CD4-positive, CD25-positive, alpha-beta regulatory T cell (primary cell): ENCODE results near the gene PTPRG. TPM values are rescaled to one million over a fixed set of nuclear protein-coding genes. Genes with fewer than 3 reads are reported as not detected.

Source experiments
- ATAC-seq, 2 donors: fragments of 150-1000 bp; cut with Tn5 transposase; one replicate each; pipeline ENCODE4 v1.10.0; 2021; ENCODE audit warnings: low read depth in 2 of 2, moderate number of reproducible peaks in 2 of 2, moderate library complexity in 1 of 2
- DNase-seq, 3 donors: peaks; one replicate each; pipeline versions ENCODE4 v3.0.0 to v3.0.0-alpha.2; 2012 to 2022; ENCODE audit warnings: mixed read lengths in 1 of 3
- H3K27ac ChIP-seq: one replicate; pipeline ENCODE4 v1.7.0; 2013; ENCODE audit warnings: mild to moderate bottlenecking, low read length; ENCODE audit not compliant: insufficient read depth, poor library complexity, severe bottlenecking
- H3K27me3 ChIP-seq: one replicate; pipeline ENCODE4 v1.7.0; 2013; ENCODE audit warnings: low read length; ENCODE audit not compliant: control insufficient read depth, insufficient read depth
- H3K36me3 ChIP-seq: one replicate; pipeline ENCODE4 v1.7.0; 2013; ENCODE audit warnings: mild to moderate bottlenecking, low read length, moderate library complexity; ENCODE audit not compliant: control insufficient read depth, insufficient read depth
- H3K4me1 ChIP-seq: 2 replicates; pipeline ENCODE4 v1.7.0; 2013; ENCODE audit warnings: mild to moderate bottlenecking, low read length; ENCODE audit not compliant: insufficient read depth, control insufficient read depth, poor library complexity, severe bottlenecking
- H3K4me3 ChIP-seq: one replicate; pipeline ENCODE4 v1.7.0; 2013; ENCODE audit warnings: low read depth, mild to moderate bottlenecking, low read length, moderate library complexity
- H3K9me3 ChIP-seq, 2 experiments: 1 replicate in 1 of 2; 2 replicates in 1 of 2; pipeline ENCODE4 v1.7.0; 2013; ENCODE audit warnings: low read length in 2 of 2, mild to moderate bottlenecking in 1 of 2, moderate library complexity in 1 of 2; ENCODE audit not compliant: control insufficient read depth in 2 of 2
- H3K27ac Mint-ChIP-seq, 3 donors: one replicate each; pipeline ENCODE4 v1.8.0; 2020 to 2022; ENCODE audit warnings: mild to moderate bottlenecking in 3 of 3, mixed read lengths in 3 of 3, moderate library complexity in 2 of 3
- H3K27me3 Mint-ChIP-seq: one replicate; pipeline ENCODE4 v1.8.0; 2022; ENCODE audit warnings: mild to moderate bottlenecking, mixed read lengths
- H3K36me3 Mint-ChIP-seq: one replicate; pipeline ENCODE4 v1.8.0; 2020; ENCODE audit warnings: mixed read lengths
- H3K4me1 Mint-ChIP-seq, 4 donors: one replicate each; pipeline ENCODE4 v1.8.0; 2020 to 2022; ENCODE audit warnings: mixed read lengths in 4 of 4, mild to moderate bottlenecking in 1 of 4
- H3K4me3 Mint-ChIP-seq, 4 donors: one replicate each; pipeline ENCODE4 v1.8.0; 2020 to 2022; ENCODE audit warnings: mild to moderate bottlenecking in 4 of 4, mixed read lengths in 4 of 4, moderate library complexity in 3 of 4
- H3K9me3 Mint-ChIP-seq, 7 donors: one replicate each; pipeline ENCODE4 v1.8.0; 2020 to 2022; ENCODE audit warnings: mixed read lengths in 7 of 7, mild to moderate bottlenecking in 3 of 7, moderate library complexity in 2 of 7
- polyA plus RNA-seq, 4 donors: library from polyadenylated mRNA; unstranded; fragments of 300-500 nt; fragmentation: Illumina TruSeq; gene quantifications; one replicate each; pipeline ENCODE4 v1.2.3, GENCODE V29; 2021
- total RNA-seq: library from RNA; stranded (reverse); gene quantifications from one replicate; pipeline ENCODE4 v1.2.3, GENCODE V29; 2022

Gene PTPRG
- total and polyA plus RNA-seq, 5 donors from 2014 or later, result not detected

DNA sequence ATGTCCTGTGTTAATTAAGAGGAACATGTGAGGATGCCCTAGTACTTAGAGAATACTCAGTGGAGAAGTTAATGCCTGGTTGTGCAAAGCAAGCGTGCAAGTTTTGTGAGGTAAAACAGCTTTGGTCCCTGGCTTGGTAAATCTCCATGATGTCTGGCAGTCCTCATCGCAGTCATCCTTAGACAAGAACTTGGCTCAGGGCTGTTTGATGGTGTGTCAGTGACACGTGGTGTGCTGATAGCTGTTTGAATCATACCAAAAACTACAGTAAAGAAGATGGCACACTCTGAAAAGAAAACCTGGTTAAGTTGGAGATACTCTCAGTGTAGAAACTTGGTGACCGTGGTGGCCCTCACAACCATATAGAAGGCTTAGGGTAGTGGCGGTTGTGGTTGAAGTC lies 450.3 kb downstream of the PTPRG start:
- Histone ChIP-seq H3K4me1 (no peaks in the 10 kb centered on the region), H3K27ac (no peak overlapping the region), H3K36me3 (no peaks in the 10 kb centered on the region), H3K27me3 (no peaks in the 10 kb centered on the region), H3K9me3 (no peaks in the 10 kb centered on the region), H3K4me3 (no peak overlapping the region)
- no peaks in the 10 kb centered on the region for H3K36me3 Mint-ChIP-seq
- H3K27ac Mint-ChIP-seq, result no peak overlapping the region
- H3K27me3 Mint-ChIP-seq, result no peaks in the 10 kb centered on the region
- DNase-seq, result no peak
- H3K4me1 Mint-ChIP-seq, result no peaks in the 10 kb centered on the region
- H3K9me3 Mint-ChIP-seq, result peaks cover 0 to 10% (median under 1%) of the 10 kb centered on the region in 7 donors
- no peak overlapping the region for H3K4me3 Mint-ChIP-seq
- ATAC-seq, result no peak

DNA sequence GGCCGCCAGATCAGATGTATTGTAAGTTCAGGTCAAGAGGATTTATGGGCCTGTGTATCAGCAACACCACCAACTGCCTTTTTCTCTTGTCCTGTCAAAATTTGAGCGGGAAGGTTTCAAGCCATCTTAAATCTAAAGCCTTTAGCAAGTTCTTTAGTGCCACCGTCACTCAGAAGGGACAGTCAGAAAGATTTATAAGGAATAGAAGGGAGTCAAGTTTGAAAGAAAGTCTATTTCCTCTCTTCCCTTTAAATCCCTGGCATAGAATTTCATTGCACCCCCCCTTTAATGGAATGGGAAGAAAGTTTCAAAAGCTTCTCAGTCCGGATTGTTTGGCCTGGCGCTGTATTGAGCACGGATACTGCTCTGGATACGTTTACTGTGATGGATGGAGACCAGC lies 452.6 kb downstream of the PTPRG start:
- DNase-seq (no peak), ATAC-seq (no peak)
- Histone ChIP-seq H3K36me3 (no peaks in the 10 kb centered on the region), H3K9me3 (no peaks in the 10 kb centered on the region), H3K4me3 (no peak overlapping the region), H3K4me1 (no peaks in the 10 kb centered on the region), H3K27ac (no peak overlapping the region), H3K27me3 (no peaks in the 10 kb centered on the region)
- Mint-ChIP-seq H3K4me1 (no peaks in the 10 kb centered on the region), H3K4me3 (no peak overlapping the region), H3K27ac (no peak overlapping the region), H3K9me3 (peaks cover 0 to 14% (median 2%) of the 10 kb centered on the region in 7 donors), H3K36me3 (no peaks in the 10 kb centered on the region), H3K27me3 (no peaks in the 10 kb centered on the region)

DNA sequence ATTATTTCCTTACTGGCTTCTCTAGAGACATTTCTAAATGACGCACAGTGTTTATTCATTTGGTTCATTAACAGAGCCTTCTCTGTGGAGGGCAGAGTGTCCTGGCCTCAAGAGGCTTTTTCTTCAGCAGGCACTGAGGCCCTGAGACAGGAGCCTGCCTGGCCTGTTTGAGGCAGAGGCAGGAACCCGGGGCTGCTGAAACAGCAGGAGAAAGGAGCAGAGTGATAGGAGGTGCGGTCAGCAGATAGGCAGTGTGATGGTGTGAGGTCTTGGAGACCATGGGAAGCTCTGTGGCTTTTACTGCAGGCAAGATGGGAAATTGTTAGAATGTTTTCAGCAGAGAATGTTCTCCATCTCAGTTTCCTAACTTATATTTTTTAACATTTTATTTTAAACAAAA lies 453.7 kb downstream of the PTPRG start:
- Histone ChIP-seq H3K4me1 (no peaks in the 10 kb centered on the region), H3K27ac (no peak overlapping the region), H3K4me3 (no peak overlapping the region), H3K9me3 (no peaks in the 10 kb centered on the region), H3K36me3 (no peaks in the 10 kb centered on the region), H3K27me3 (no peaks in the 10 kb centered on the region)
- DNase-seq, result no peak
- Mint-ChIP-seq H3K4me3 (no peak overlapping the region), H3K4me1 (no peaks in the 10 kb centered on the region), H3K27ac (no peak overlapping the region), H3K27me3 (no peaks in the 10 kb centered on the region), H3K36me3 (no peaks in the 10 kb centered on the region), H3K9me3 (peaks cover 0 to 13% (median 2%) of the 10 kb centered on the region in 7 donors)
- no peak for ATAC-seq

DNA sequence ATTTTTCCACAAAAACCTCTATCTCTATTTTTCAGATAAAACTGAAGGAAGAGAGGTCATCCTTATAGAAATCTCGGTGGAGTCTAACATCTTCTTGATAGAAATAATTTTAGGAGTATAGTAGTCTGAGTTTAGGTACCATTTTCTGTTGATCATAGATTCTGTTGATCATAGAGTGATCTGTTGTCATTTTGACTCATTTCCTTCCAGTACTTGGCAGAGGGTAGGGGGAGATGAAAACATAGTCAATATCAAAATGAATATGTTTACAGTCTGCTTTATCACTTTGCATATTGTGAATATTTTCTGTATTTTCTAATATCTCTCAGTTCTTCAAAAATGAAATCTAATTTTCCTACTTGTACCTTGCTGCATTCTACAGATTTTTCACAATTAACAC lies 458.5 kb downstream of the PTPRG start:
- Mint-ChIP-seq H3K36me3 (no peaks in the 10 kb centered on the region), H3K4me3 (no peak overlapping the region), H3K4me1 (no peaks in the 10 kb centered on the region), H3K27me3 (no peaks in the 10 kb centered on the region), H3K9me3 (peaks cover 0 to 11% (median 1%) of the 10 kb centered on the region in 7 donors), H3K27ac (no peak overlapping the region)
- H3K4me1 ChIP-seq, result no peaks in the 10 kb centered on the region
- H3K27me3 ChIP-seq, result no peaks in the 10 kb centered on the region
- no peaks in the 10 kb centered on the region for H3K9me3 ChIP-seq
- no peak overlapping the region for H3K27ac ChIP-seq
- H3K36me3 ChIP-seq, result no peaks in the 10 kb centered on the region
- DNase-seq, result no peak
- no peak overlapping the region for H3K4me3 ChIP-seq
- no peak for ATAC-seq

- Histone ChIP-seq H3K4me1 (no peaks in the 10 kb centered on the region), H3K27ac (no peak overlapping the region), H3K27me3 (no peaks in the 10 kb centered on the region), H3K9me3 (no peaks in the 10 kb centered on the region), H3K36me3 (no peaks in the 10 kb centered on the region), H3K4me3 (no peak overlapping the region)
- ATAC-seq (no peak), DNase-seq (no peak)
- Mint-ChIP-seq H3K4me1 (no peaks in the 10 kb centered on the region), H3K9me3 (peaks cover 0 to 14% (median 0%) of the 10 kb centered on the region in 7 donors), H3K27me3 (no peaks in the 10 kb centered on the region), H3K36me3 (no peaks in the 10 kb centered on the region), H3K4me3 (no peak overlapping the region), H3K27ac (no peak overlapping the region)
Observed at GRCh38 chr3:62020706-62021105, 459.3 kb downstream of the PTPRG start.

DNA sequence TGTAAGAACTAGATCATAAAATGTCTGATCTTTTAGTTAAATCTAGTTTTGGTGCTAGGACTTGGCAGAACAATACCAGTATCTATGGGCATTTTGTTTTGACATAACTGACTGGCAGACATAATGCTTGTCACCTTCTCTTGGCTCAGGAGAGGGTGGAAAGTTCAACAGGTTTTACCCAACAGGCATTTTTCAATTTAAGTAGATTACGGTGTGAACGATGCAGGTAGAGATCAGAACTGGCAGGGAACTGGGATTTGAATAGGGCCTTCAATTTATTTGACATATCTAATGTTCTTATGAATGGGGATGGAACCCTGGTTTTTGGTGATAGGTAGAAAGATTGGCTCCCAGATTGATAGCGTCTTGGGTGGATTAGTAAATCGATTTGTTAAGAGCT lies 460.9 kb downstream of the PTPRG start:
- no peaks in the 10 kb centered on the region for H3K36me3 ChIP-seq
- Mint-ChIP-seq H3K9me3 (peaks cover 0 to 14% (median 3%) of the 10 kb centered on the region in 7 donors), H3K27ac (no peak overlapping the region), H3K4me1 (no peaks in the 10 kb centered on the region), H3K4me3 (no peak overlapping the region), H3K27me3 (no peaks in the 10 kb centered on the region), H3K36me3 (no peaks in the 10 kb centered on the region)
- DNase-seq (no peak), ATAC-seq (no peak)
- no peaks in the 10 kb centered on the region for H3K9me3 ChIP-seq
- H3K27me3 ChIP-seq, result no peaks in the 10 kb centered on the region
- H3K27ac ChIP-seq, result no peak overlapping the region
- no peaks in the 10 kb centered on the region for H3K4me1 ChIP-seq
- H3K4me3 ChIP-seq, result no peak overlapping the region

- H3K4me3 ChIP-seq, result no peak overlapping the region
- ATAC-seq (no peak), DNase-seq (no peak)
- no peaks in the 10 kb centered on the region for H3K9me3 ChIP-seq
- Mint-ChIP-seq H3K27ac (no peak overlapping the region), H3K36me3 (no peaks in the 10 kb centered on the region), H3K4me3 (no peak overlapping the region), H3K9me3 (peaks cover 0 to 8% (median 0%) of the 10 kb centered on the region in 7 donors), H3K27me3 (no peaks in the 10 kb centered on the region), H3K4me1 (no peaks in the 10 kb centered on the region)
- H3K4me1 ChIP-seq, result no peaks in the 10 kb centered on the region
- H3K27me3 ChIP-seq, result no peaks in the 10 kb centered on the region
- no peak overlapping the region for H3K27ac ChIP-seq
- no peaks in the 10 kb centered on the region for H3K36me3 ChIP-seq
Observed at GRCh38 chr3:62024882-62025281, 463.5 kb downstream of the PTPRG start.

GRCh38 chr3:62025913-62026312 lies 464.5 kb downstream of the PTPRG start:
- H3K27me3 ChIP-seq, result no peaks in the 10 kb centered on the region
- H3K27ac ChIP-seq, result no peak overlapping the region
- H3K4me3 ChIP-seq, result no peak overlapping the region
- H3K36me3 ChIP-seq, result no peaks in the 10 kb centered on the region
- H3K4me1 Mint-ChIP-seq, result no peaks in the 10 kb centered on the region
- H3K4me3 Mint-ChIP-seq, result no peak overlapping the region
- H3K4me1 ChIP-seq, result no peaks in the 10 kb centered on the region
- peaks cover 0 to 10% (median 0%) of the 10 kb centered on the region in 7 donors for H3K9me3 Mint-ChIP-seq
- H3K27me3 Mint-ChIP-seq, result no peaks in the 10 kb centered on the region
- no peaks in the 10 kb centered on the region for H3K9me3 ChIP-seq
- no peak for DNase-seq
- no peak overlapping the region for H3K27ac Mint-ChIP-seq
- no peak for ATAC-seq
- H3K36me3 Mint-ChIP-seq, result no peaks in the 10 kb centered on the region
